Fibroblast of lung (primary cell): Measurements from ENCODE around the gene AGGF1.

Experiments
- EZH2 ChIP-seq: IDR thresholded peaks from 2 replicates; pipeline ENCODE4 v1.5.1; 2012; ENCODE audit warnings: low read length, control low read depth, mild to moderate bottlenecking; ENCODE audit errors: missing control alignments
- TF ChIP-seq, protein P1 (sequence below), 2 donors: IDR thresholded peaks in 1 of 2; conservative IDR thresholded peaks in 1 of 2; 1 replicate in 1 of 2; 2 replicates in 1 of 2; pipeline ENCODE4 v1.5.1; 2011 to 2012; ENCODE audit warnings: low read length in 2 of 2, control low read depth in 1 of 2, inconsistent platforms in 1 of 2, low read depth in 1 of 2, mild to moderate bottlenecking in 1 of 2

DNA sequence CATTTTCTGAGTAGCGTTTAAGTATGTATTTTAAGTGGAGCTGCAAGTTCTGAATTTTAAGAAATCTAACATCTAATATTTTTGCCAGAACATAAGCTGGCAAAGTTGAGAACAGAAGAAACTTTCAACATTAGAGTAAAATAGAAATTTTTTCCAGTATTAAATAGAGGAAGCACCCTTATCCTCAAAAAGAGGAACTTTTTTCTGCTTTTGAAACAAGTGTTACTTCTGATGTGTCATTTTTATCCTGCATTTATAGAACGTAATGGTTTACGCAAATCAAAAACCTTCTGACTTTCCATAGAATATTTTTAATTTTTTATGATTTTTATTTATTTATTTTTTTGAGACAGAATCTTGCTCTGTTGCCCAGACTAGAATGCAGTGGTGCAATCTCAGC, 35.1 kb downstream of the AGGF1 start:
- TF ChIP-seq, protein P1, sequence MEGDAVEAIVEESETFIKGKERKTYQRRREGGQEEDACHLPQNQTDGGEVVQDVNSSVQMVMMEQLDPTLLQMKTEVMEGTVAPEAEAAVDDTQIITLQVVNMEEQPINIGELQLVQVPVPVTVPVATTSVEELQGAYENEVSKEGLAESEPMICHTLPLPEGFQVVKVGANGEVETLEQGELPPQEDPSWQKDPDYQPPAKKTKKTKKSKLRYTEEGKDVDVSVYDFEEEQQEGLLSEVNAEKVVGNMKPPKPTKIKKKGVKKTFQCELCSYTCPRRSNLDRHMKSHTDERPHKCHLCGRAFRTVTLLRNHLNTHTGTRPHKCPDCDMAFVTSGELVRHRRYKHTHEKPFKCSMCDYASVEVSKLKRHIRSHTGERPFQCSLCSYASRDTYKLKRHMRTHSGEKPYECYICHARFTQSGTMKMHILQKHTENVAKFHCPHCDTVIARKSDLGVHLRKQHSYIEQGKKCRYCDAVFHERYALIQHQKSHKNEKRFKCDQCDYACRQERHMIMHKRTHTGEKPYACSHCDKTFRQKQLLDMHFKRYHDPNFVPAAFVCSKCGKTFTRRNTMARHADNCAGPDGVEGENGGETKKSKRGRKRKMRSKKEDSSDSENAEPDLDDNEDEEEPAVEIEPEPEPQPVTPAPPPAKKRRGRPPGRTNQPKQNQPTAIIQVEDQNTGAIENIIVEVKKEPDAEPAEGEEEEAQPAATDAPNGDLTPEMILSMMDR (conservative IDR thresholded peaks at IDR 0.05 in 1 of 2, IDR thresholded peaks at IDR 0.05 in 1 of 2; ENCODE audit: low read depth in 1 of 2, low read length in 2 of 2) = no peak
- TF ChIP-seq EZH2 = no peak
